Naive thymus-derived CD4-positive, alpha-beta T cell (primary cell): Measurements from ENCODE around the gene FHIT. TPM values are rescaled to one million over a fixed set of nuclear protein-coding genes. Genes with fewer than 3 reads are reported as not detected.

Experiments used
- ATAC-seq: fragments of 150-1000 bp; cut with Tn5 transposase; 2 replicates; pipeline ENCODE4 v1.10.0; 2021; ENCODE audit warnings: mild to moderate bottlenecking, moderate library complexity
- CTCF ChIA-PET: fragments of 350-600 bp; sonication (Branson Sonifier 250); formaldehyde crosslinking; loops from one replicate; lab custom pipeline; 2021; ENCODE audit warnings: antibody characterized with exemption; lab: Charles Lee
- POLR2A ChIA-PET: fragments of 350-600 bp; sonication (Branson Sonifier 250); formaldehyde crosslinking; loops from one replicate; lab custom pipeline; 2021; ENCODE audit warnings: antibody characterized with exemption, inconsistent platforms; lab: Charles Lee
- DNase-seq, 9 donors: peaks; one replicate each; pipeline versions ENCODE4 v3.0.0 to v3.0.0-alpha.2; 2020 to 2022; ENCODE audit warnings: mixed read lengths in 1 of 9
- H3K27ac ChIP-seq: one replicate; pipeline ENCODE4 v1.7.0; 2013; ENCODE audit warnings: mild to moderate bottlenecking, low read depth, low read length, moderate library complexity
- H3K27me3 ChIP-seq, 2 donors: one replicate each; pipeline ENCODE4 v1.7.0; 2013; ENCODE audit warnings: low read length in 2 of 2, mild to moderate bottlenecking in 2 of 2, moderate library complexity in 2 of 2; ENCODE audit not compliant: control insufficient read depth in 2 of 2, insufficient read depth in 2 of 2
- H3K36me3 ChIP-seq, 3 experiments: 1 replicate in 2 of 3; 2 replicates in 1 of 3; pipeline ENCODE4 v1.7.0; 2013; ENCODE audit warnings: low read length in 3 of 3, mild to moderate bottlenecking in 3 of 3, moderate library complexity in 1 of 3; ENCODE audit not compliant: insufficient read depth in 3 of 3, control insufficient read depth in 2 of 3
- H3K4me1 ChIP-seq, 2 donors: one replicate each; pipeline ENCODE4 v1.7.0; 2013; ENCODE audit warnings: low read length in 2 of 2, mild to moderate bottlenecking in 2 of 2, moderate library complexity in 1 of 2; ENCODE audit not compliant: control insufficient read depth in 2 of 2, insufficient read depth in 2 of 2
- H3K4me3 ChIP-seq: 2 replicates; pipeline ENCODE4 v1.7.0; 2013; ENCODE audit warnings: mild to moderate bottlenecking, low read length
- H3K9me3 ChIP-seq, 3 experiments: 1 replicate in 2 of 3; 2 replicates in 1 of 3; pipeline ENCODE4 v1.7.0; 2013; ENCODE audit warnings: low read length in 3 of 3; ENCODE audit not compliant: control insufficient read depth in 2 of 3
- H3K27ac Mint-ChIP-seq, 9 donors: one replicate each; pipeline ENCODE4 v1.8.0; 2020 to 2022; ENCODE audit warnings: mixed read lengths in 9 of 9, mild to moderate bottlenecking in 8 of 9, moderate library complexity in 5 of 9, inconsistent platforms in 2 of 9
- H3K27me3 Mint-ChIP-seq, 5 donors: one replicate each; pipeline ENCODE4 v1.8.0; 2021 to 2022; ENCODE audit warnings: mixed read lengths in 5 of 5, mild to moderate bottlenecking in 1 of 5
- H3K36me3 Mint-ChIP-seq, 5 donors: one replicate each; pipeline ENCODE4 v1.8.0; 2020 to 2022; ENCODE audit warnings: mixed read lengths in 5 of 5, mild to moderate bottlenecking in 3 of 5, inconsistent platforms in 1 of 5
- H3K4me1 Mint-ChIP-seq, 7 donors: one replicate each; pipeline ENCODE4 v1.8.0; 2020 to 2022; ENCODE audit warnings: mixed read lengths in 7 of 7, mild to moderate bottlenecking in 3 of 7, inconsistent platforms in 1 of 7
- H3K4me3 Mint-ChIP-seq, 10 donors: one replicate each; pipeline ENCODE4 v1.8.0; 2020 to 2022; ENCODE audit warnings: mild to moderate bottlenecking in 10 of 10, mixed read lengths in 10 of 10, moderate library complexity in 6 of 10, inconsistent platforms in 2 of 10
- H3K9me3 Mint-ChIP-seq, 11 donors: one replicate each; pipeline ENCODE4 v1.8.0; 2020 to 2022; ENCODE audit warnings: mixed read lengths in 11 of 11, mild to moderate bottlenecking in 4 of 11, inconsistent platforms in 1 of 11, moderate library complexity in 1 of 11
- intact Hi-C, 2 donors: fragments of 100-400 bp; cut with micrococcal nuclease; formaldehyde crosslinking; loops; one replicate each; pipeline ENCODE4 v1.15.1; 2023
- polyA plus RNA-seq, 2 donors: library from polyadenylated mRNA; unstranded; fragments of 300-500 nt; fragmentation: Illumina TruSeq; gene quantifications; one replicate each; pipeline ENCODE4 v1.2.3, GENCODE V29; 2021
- total RNA-seq, 6 experiments: library from RNA in 5 of 6; stranded (reverse) in 5 of 6; gene quantifications; 1 replicate in 5 of 6; 2 replicates in 1 of 6; pipeline ENCODE4 v1.2.3 and lab custom pipeline; 2021 to 2026

The FHIT gene
- total and polyA plus RNA-seq, 7 experiments from 2014 or later: 51.2 to 230 (median 152) TPM

DNA sequence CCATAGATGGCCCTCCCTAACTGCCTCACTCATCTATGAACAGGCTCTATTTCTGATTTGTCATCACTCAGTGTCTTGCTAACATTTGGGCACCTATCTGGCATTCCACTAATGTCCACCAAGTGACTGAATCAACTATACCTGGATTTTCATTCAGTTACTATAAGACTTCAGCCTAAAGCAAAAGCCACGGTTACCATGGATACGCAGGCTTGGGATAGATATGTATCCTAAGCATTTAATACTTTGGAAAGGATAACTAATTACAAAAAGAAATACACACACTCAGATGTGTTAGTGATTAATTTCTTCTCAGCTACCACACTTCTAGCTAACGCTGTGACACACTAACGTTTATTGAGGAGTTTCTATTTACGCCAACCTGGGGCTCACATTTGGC lies 1301.9 kb downstream of the FHIT start:
- H3K4me3 ChIP-seq: no peak overlapping the region
- POLR2A ChIA-PET: no interaction called here
- peaks cover 0 to 13% (median 4%) of the 10 kb centered on the region in 3 experiments for H3K36me3 ChIP-seq
- Mint-ChIP-seq H3K27ac (peak overlapping the region in 6 of 9 donors; percentile 32 to 88 (median 40)), H3K4me1 (peaks cover 2 to 87% (median 70%) of the 10 kb centered on the region in 7 donors), H3K36me3 (peaks cover 17 to 89% (median 83%) of the 10 kb centered on the region in 5 donors), H3K27me3 (no peaks in the 10 kb centered on the region), H3K4me3 (peak overlapping the region in 1 of 10 donors; percentile 41), H3K9me3 (peaks cover 0 to 52% (median 11%) of the 10 kb centered on the region in 11 donors)
- no peaks in the 10 kb centered on the region for H3K27me3 ChIP-seq
- no peak overlapping the region for H3K27ac ChIP-seq
- no peaks in the 10 kb centered on the region for H3K9me3 ChIP-seq
- intact Hi-C loops: no loop called here
- peaks cover 0 to 8% of the 10 kb centered on the region in 2 donors for H3K4me1 ChIP-seq
- CTCF ChIA-PET: no interaction called here
- DNase-seq: no peak
- ATAC-seq: no peak

DNA sequence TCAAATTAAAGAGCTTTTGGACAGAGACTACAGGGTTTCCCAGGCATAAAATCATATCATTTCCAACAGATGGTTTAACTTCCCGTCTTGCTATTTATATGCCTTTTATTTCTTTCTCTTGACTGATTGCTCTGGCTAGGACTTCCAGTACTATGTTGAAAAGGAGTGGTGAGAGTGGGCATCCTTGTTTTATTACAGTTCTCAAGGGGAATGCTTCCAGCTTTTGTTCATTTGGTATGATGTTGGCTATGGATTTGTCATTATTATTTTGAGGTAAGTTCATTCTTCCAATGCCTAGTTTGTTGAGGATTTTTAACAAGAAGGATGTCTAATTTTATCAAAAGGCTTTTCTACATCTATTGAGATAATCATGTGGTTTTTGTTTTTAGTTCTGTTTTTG lies 1304.9 kb downstream of the FHIT start:
- Histone ChIP-seq H3K27me3 (no peaks in the 10 kb centered on the region), H3K36me3 (peaks cover 0 to 5% (median 0%) of the 10 kb centered on the region in 3 experiments), H3K9me3 (no peaks in the 10 kb centered on the region), H3K4me1 (peaks cover 0 to 11% of the 10 kb centered on the region in 2 donors), H3K27ac (no peak overlapping the region), H3K4me3 (no peak overlapping the region)
- H3K9me3 Mint-ChIP-seq: peaks cover 0 to 46% (median 6%) of the 10 kb centered on the region in 11 donors
- no peaks in the 10 kb centered on the region for H3K27me3 Mint-ChIP-seq
- peaks cover 9 to 76% (median 65%) of the 10 kb centered on the region in 5 donors for H3K36me3 Mint-ChIP-seq
- CTCF ChIA-PET: interaction anchor here (0.8 kb wide), 1 partner anchor 64 kb away, joined by 3 read pairs; no protein-coding TSS in a partner anchor
- no peak for ATAC-seq
- peak overlapping the region in 1 of 10 donors; percentile 9 for H3K4me3 Mint-ChIP-seq
- POLR2A ChIA-PET: no interaction called here
- H3K4me1 Mint-ChIP-seq: peaks cover 8 to 87% (median 66%) of the 10 kb centered on the region in 7 donors
- intact Hi-C loops: no loop called here
- peak overlapping the region in 8 of 9 donors; percentile 42 to 83 (median 70) for H3K27ac Mint-ChIP-seq
- no peak for DNase-seq

DNA sequence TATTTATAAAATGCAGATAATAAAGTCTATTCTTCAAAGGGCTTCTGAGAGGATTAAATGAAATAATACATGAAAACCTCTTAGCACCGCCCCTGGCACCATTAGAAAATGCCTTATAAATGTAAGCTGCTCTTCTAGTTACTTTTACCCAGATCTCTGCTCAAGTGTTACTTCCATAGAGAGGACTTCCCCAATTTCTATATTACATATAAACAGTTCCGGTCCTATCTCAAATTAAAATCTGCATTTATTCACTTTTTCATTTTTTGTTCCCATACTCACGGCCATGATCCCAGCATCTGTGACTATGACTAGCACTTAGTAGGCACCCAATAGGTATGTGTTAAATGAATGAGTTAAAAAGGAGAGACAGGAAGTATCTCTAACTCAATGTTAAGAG lies 1310.5 kb downstream of the FHIT start:
- peak; percentile 29 for ATAC-seq
- Mint-ChIP-seq H3K36me3 (peaks cover 4 to 49% (median 34%) of the 10 kb centered on the region in 5 donors), H3K27ac (peak overlapping the region; percentile 26 to 89 (median 74)), H3K27me3 (no peaks in the 10 kb centered on the region), H3K4me1 (peaks cover 25 to 96% (median 87%) of the 10 kb centered on the region in 7 donors), H3K9me3 (peaks cover 0 to 10% (median 0%) of the 10 kb centered on the region in 11 donors), H3K4me3 (peak overlapping the region in 8 of 10 donors; percentile 38 to 71 (median 60))
- H3K9me3 ChIP-seq: no peaks in the 10 kb centered on the region
- H3K36me3 ChIP-seq: peaks cover 0 to 5% (median 0%) of the 10 kb centered on the region in 3 experiments
- no peak for DNase-seq
- H3K4me1 ChIP-seq: peaks cover 18 to 41% of the 10 kb centered on the region in 2 donors
- H3K4me3 ChIP-seq: no peak overlapping the region
- CTCF ChIA-PET: no interaction called here
- intact Hi-C loops: loop anchor here in 1 of 2 donors (1.0 kb wide), 1 partner anchor 8 kb away; no protein-coding TSS in a partner anchor
- H3K27ac ChIP-seq: peak overlapping the region; percentile 8
- POLR2A ChIA-PET: no interaction called here
- H3K27me3 ChIP-seq: no peaks in the 10 kb centered on the region

GRCh38 chr3:59939826-59940426 lies 1311.3 kb downstream of the FHIT start:
- DNase-seq (no peak), ATAC-seq (no peak)
- Histone ChIP-seq H3K27ac (peak overlapping the region; percentile 58), H3K36me3 (peaks cover 0 to 5% (median 0%) of the 10 kb centered on the region in 3 experiments), H3K27me3 (no peaks in the 10 kb centered on the region), H3K4me3 (no peak overlapping the region), H3K4me1 (peaks cover 18 to 48% of the 10 kb centered on the region in 2 donors), H3K9me3 (no peaks in the 10 kb centered on the region)
- H3K4me1 Mint-ChIP-seq: peaks cover 29 to 100% (median 91%) of the 10 kb centered on the region in 7 donors
- H3K4me3 Mint-ChIP-seq: peak overlapping the region in 6 of 10 donors; percentile 22 to 71 (median 62)
- H3K27ac Mint-ChIP-seq: peak overlapping the region in 8 of 9 donors; percentile 8 to 96 (median 84)
- ChIA-PET CTCF (no interaction called here), POLR2A (interaction anchor here (0.9 kb wide), 1 partner anchor 23 kb away, joined by 3 read pairs; no protein-coding TSS in a partner anchor)
- H3K9me3 Mint-ChIP-seq: peaks cover 0 to 10% (median 0%) of the 10 kb centered on the region in 11 donors
- no peaks in the 10 kb centered on the region for H3K27me3 Mint-ChIP-seq
- intact Hi-C loops: loop anchor here in 1 of 2 donors (2.0 to 10.0 kb wide), 2 partner anchors 15 to 45 kb away; no protein-coding TSS in a partner anchor
- peaks cover 4 to 49% (median 34%) of the 10 kb centered on the region in 5 donors for H3K36me3 Mint-ChIP-seq

DNA sequence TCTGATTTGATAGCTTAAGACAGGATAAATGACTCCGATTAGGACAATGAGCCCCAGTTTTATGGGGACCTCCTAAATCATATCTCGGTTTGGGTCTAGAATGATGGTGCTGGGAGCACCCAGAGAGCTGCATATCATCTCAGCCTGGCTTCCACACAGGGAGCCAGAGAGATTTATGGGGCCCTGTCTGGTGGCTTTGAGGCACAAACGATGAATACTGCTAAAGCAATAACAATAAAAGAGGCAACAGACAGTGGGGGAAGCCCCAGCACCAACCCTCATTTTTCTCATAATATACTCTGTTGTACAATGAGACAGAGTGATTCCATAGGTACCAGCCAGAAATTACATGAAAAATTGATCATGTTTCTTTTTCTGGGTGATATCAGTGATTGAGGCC lies 1312.4 kb downstream of the FHIT start:
- no peak overlapping the region for H3K4me3 ChIP-seq
- Mint-ChIP-seq H3K27ac (peak overlapping the region in 8 of 9 donors; percentile 16 to 96 (median 84)), H3K27me3 (no peaks in the 10 kb centered on the region), H3K4me1 (peaks cover 36 to 100% (median 96%) of the 10 kb centered on the region in 7 donors), H3K36me3 (peaks cover 8 to 57% (median 41%) of the 10 kb centered on the region in 5 donors), H3K4me3 (peak overlapping the region in 3 of 10 donors; percentile 40 to 57 (median 51)), H3K9me3 (peaks cover 0 to 11% (median 0%) of the 10 kb centered on the region in 11 donors)
- ChIA-PET POLR2A (no interaction called here), CTCF (no interaction called here)
- H3K36me3 ChIP-seq: peaks cover 0 to 5% (median 0%) of the 10 kb centered on the region in 3 experiments
- no peaks in the 10 kb centered on the region for H3K27me3 ChIP-seq
- peak in 4 of 9 donors; percentile 15 to 36 (median 30) for DNase-seq
- intact Hi-C loops: loop anchor here in 1 of 2 donors (2.0 to 10.0 kb wide), 2 partner anchors 14 to 46 kb away; no protein-coding TSS in a partner anchor
- H3K27ac ChIP-seq: peak overlapping the region; percentile 5
- H3K4me1 ChIP-seq: peaks cover 18 to 59% of the 10 kb centered on the region in 2 donors
- no peaks in the 10 kb centered on the region for H3K9me3 ChIP-seq
- ATAC-seq: peak; percentile 63

- no peak overlapping the region for H3K4me3 ChIP-seq
- no peaks in the 10 kb centered on the region for H3K9me3 ChIP-seq
- Mint-ChIP-seq H3K4me3 (no peak overlapping the region), H3K9me3 (peaks cover 0 to 11% (median 0%) of the 10 kb centered on the region in 11 donors), H3K4me1 (peaks cover 41 to 100% (median 96%) of the 10 kb centered on the region in 7 donors), H3K27me3 (no peaks in the 10 kb centered on the region), H3K27ac (peak overlapping the region in 8 of 9 donors; percentile 10 to 89 (median 72)), H3K36me3 (peaks cover 6 to 56% (median 47%) of the 10 kb centered on the region in 5 donors)
- ChIA-PET CTCF (interaction anchor here (0.9 kb wide), 1 partner anchor 8 kb away, joined by 4 read pairs; no protein-coding TSS in a partner anchor), POLR2A (no interaction called here)
- H3K4me1 ChIP-seq: peaks cover 18 to 73% of the 10 kb centered on the region in 2 donors
- intact Hi-C loops: loop anchor here in 1 of 2 donors (10.0 kb wide), 1 partner anchor 48 kb away; no protein-coding TSS in a partner anchor
- no peaks in the 10 kb centered on the region for H3K27me3 ChIP-seq
- H3K36me3 ChIP-seq: peaks cover 0 to 3% (median 0%) of the 10 kb centered on the region in 3 experiments
- DNase-seq: no peak
- no peak for ATAC-seq
- H3K27ac ChIP-seq: no peak overlapping the region
These were observed 1314.1 kb downstream of the FHIT start for GRCh38 chr3:59937201-59937600.
